Transverse colon (tissue), 4 donors: Measurements from ENCODE around the gene LCP2. TPM values are rescaled to one million over a fixed set of nuclear protein-coding genes. Genes with fewer than 3 reads are reported as not detected.

ENCODE experiments used
- DNase-seq: peaks from one replicate; pipeline ENCODE4 v3.0.0-alpha.2; 2019
- H3K27ac ChIP-seq, 4 donors: fragments of 200-600 bp; sonication (generic); 2 replicates each; pipeline ENCODE4 v1.5.1; 2016 to 2018; ENCODE audit warnings: inconsistent platforms in 4 of 4
- H3K27me3 ChIP-seq: fragments of 200-600 bp; sonication (generic); 2 replicates; pipeline ENCODE4 v1.5.1; 2017; ENCODE audit warnings: inconsistent platforms
- H3K36me3 ChIP-seq, 4 donors: fragments of 200-600 bp; sonication (generic); 2 replicates each; pipeline ENCODE4 v1.5.1; 2017 to 2019; ENCODE audit warnings: inconsistent platforms in 4 of 4
- H3K4me1 ChIP-seq, 4 donors: fragments of 200-600 bp; sonication (generic); 2 replicates each; pipeline ENCODE4 v1.5.1; 2017 to 2020; ENCODE audit warnings: inconsistent platforms in 4 of 4
- H3K4me3 ChIP-seq, 4 donors: fragments of 200-600 bp; sonication (generic); 1 replicate in 1 of 4; 2 replicates in 3 of 4; pipeline versions ENCODE4 v1.5.1 to v1.6.1; 2017 to 2019; ENCODE audit warnings: inconsistent platforms in 4 of 4
- H3K9me3 ChIP-seq, 2 donors: fragments of 200-600 bp; sonication (generic); 2 replicates each; pipeline ENCODE4 v1.5.1; 2017 to 2019; ENCODE audit warnings: inconsistent platforms in 2 of 2
- EP300 ChIP-seq: sonication (generic); formaldehyde crosslinking; IDR thresholded peaks from one replicate; pipeline ENCODE4 v1.6.1; 2017; ENCODE audit warnings: antibody characterized with exemption, low read depth
- POLR2A ChIP-seq: fragments of 450-650 bp; IDR thresholded peaks from one replicate; pipeline ENCODE4 v1.6.1; 2016; ENCODE audit warnings: antibody characterized with exemption, mild to moderate bottlenecking, moderate library complexity
- POLR2AphosphoS5 ChIP-seq, 3 donors: sonication (generic); formaldehyde crosslinking; IDR thresholded peaks; one replicate each; pipeline ENCODE4 v1.6.1; 2016; ENCODE audit warnings: antibody characterized with exemption in 3 of 3
- WGBS, 2 donors: methylation state at CpG; one replicate each; pipeline ENCODE4 v1.1.5; 2018; ENCODE audit warnings: low coverage in 1 of 2; 5-methylcytosine and 5-hydroxymethylcytosine counted together
- in situ Hi-C, 4 donors: fragments of 200-750 bp; cut with MboI; loops; one replicate each; pipeline versions ENCODE4 v1.15.0 to v1.15.1; 2017; ENCODE audit warnings: low sequenced_read_pairs in 3 of 4, low pct_ligation_motif_present in 1 of 4, low pct_unique_long_range_greater_than_20kb in 1 of 4
- intact Hi-C: fragments of 100-400 bp; cut with DNase I; formaldehyde crosslinking; loops from one replicate; pipeline ENCODE4 v1.15.1; 2023; ENCODE audit warnings: low total_unique reads
- total RNA-seq, 4 donors: library from RNA; depleted of rRNA; stranded (reverse); fragments of >200 nt; gene quantifications; one replicate each; pipeline ENCODE4 v1.1.0, GENCODE V29; 2016
- TF ChIP-seq, protein P1 (sequence below), 5 experiments: fragments of 200-600 bp in 3 of 5; fragments of 450-650 bp in 2 of 5; sonication (generic) in 3 of 5; IDR thresholded peaks; 1 replicate in 2 of 5; 2 replicates in 3 of 5; pipeline ENCODE4 v1.5.1; 2016 to 2017; ENCODE audit warnings: antibody characterized with exemption in 5 of 5, inconsistent platforms in 3 of 5, mild to moderate bottlenecking in 2 of 5, moderate library complexity in 1 of 5

LCP2 gene
- total RNA-seq, 4 donors from 2014 or later, result 2.6 to 33.0 (median 23.3) TPM

DNA sequence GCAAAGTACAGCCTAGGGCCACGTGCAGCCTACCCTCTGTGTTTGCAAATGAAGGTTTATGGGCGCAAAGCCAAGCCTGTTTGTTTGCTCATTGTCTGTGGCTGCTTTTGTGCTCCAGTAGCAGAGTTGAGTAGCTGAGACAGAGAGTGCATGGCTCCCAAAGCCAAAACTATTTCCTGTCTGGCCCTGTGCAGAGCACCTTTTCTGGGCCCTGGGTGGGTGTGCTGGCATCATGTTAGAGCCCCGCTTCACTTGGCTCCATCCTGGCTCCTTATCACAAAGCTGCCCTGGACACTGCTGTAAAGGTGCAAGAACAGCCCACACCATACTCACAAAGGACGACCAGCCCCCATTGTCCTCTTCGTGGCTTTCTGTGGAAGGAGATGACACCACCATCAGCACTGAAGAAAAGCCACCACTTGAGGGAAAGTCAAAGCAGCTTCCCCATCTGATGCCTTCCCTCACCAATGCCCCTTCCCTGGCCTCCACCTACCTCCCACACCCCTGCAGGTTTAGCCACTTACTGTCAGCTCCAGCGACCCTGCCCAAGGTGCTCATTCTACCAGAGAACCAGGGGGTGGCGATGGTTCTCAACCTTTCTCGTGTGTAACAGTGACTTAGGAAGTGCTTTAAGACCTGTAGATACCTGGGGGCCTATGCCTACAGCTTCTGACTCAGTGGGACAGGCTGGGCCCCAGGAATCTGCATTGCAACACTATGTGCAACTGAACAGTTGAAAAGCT, 23.4 kb downstream of the LCP2 start:
- no peak for DNase-seq
- in situ Hi-C loops, result loop anchor here in 2 of 4 donors (25.0 kb wide), 1 partner anchor 138 kb away; no protein-coding TSS in a partner anchor

DNA sequence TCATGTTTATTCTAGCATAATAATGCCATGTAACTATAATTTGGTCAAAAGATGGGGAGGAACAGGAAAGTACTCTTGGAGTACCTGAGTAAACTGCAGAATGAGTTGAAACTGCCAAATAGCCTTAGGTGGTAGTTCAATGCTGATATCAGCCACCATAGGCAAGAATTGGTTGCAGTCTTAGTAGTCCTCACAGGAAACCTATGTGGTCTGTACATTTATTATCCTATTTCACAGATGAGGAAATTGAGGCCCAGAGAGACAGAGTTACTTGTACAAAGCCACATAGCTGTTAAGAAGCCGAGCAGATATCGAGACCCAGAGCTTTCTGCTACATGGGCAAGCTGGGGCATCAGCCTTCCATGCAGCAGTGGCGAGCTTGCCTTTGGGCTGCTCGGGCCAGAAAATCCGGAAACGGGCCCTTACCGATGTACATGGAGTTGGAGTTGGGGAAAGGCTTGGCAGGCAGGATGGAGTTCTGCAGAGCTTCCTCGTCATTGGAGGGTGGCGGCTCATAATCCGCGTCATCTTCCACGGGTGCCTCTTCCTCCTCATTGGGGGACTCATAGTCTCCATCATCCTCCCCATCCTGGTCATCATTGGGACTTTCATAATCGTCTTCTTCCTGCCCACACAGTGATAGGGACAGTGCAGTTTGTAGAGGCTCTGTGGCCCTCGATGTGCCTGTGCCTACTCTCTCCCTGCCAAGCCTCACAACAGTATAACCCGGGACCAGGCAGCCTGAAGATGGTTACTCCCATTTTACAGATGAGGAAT, 27.1 kb downstream of the LCP2 start:
- no peaks in the 10 kb centered on the region for H3K36me3 ChIP-seq
- no peaks in the 10 kb centered on the region for H3K27me3 ChIP-seq
- in situ Hi-C loops, result loop anchor here in 2 of 4 donors (25.0 kb wide), 1 partner anchor 142 kb away; no protein-coding TSS in a partner anchor
- WGBS, 2 donors, result 62% methylated on average over 15 of the region's 15 CpGs; no CpG with 5 or more reads in 1 of the 2 donors
- H3K4me1 ChIP-seq, result peaks cover 5 to 32% (median 10%) of the 10 kb centered on the region in 4 donors
- no peak for DNase-seq
- no peak for TF ChIP-seq POLR2A
- no peak for TF ChIP-seq EP300
- TF ChIP-seq POLR2AphosphoS5 (IDR thresholded peaks at IDR 0.05), result no peak
- TF ChIP-seq, protein P1, sequence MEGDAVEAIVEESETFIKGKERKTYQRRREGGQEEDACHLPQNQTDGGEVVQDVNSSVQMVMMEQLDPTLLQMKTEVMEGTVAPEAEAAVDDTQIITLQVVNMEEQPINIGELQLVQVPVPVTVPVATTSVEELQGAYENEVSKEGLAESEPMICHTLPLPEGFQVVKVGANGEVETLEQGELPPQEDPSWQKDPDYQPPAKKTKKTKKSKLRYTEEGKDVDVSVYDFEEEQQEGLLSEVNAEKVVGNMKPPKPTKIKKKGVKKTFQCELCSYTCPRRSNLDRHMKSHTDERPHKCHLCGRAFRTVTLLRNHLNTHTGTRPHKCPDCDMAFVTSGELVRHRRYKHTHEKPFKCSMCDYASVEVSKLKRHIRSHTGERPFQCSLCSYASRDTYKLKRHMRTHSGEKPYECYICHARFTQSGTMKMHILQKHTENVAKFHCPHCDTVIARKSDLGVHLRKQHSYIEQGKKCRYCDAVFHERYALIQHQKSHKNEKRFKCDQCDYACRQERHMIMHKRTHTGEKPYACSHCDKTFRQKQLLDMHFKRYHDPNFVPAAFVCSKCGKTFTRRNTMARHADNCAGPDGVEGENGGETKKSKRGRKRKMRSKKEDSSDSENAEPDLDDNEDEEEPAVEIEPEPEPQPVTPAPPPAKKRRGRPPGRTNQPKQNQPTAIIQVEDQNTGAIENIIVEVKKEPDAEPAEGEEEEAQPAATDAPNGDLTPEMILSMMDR (IDR thresholded peaks at IDR 0.05), result no peak
- H3K4me3 ChIP-seq, result no peak overlapping the region
- H3K27ac ChIP-seq, result peak overlapping the region in 2 of 4 donors; percentile 1 to 19
- no peaks in the 10 kb centered on the region for H3K9me3 ChIP-seq
- intact Hi-C loops, result no loop called here

More for the DNA sequence above, 23.4 kb downstream of the LCP2 start:
- TF ChIP-seq, protein P1 (IDR thresholded peaks at IDR 0.05), result no peak
- TF ChIP-seq EP300 (no peak), POLR2AphosphoS5 (IDR thresholded peaks at IDR 0.05) (no peak), POLR2A (no peak)
- peaks cover 0 to 32% (median 3%) of the 10 kb centered on the region in 4 donors for H3K4me1 ChIP-seq
- WGBS, 2 donors, result 20 to 53% methylated on average over 1 to 8 of the region's 8 CpGs
- H3K36me3 ChIP-seq, result no peaks in the 10 kb centered on the region
- H3K27me3 ChIP-seq, result no peaks in the 10 kb centered on the region
- no peaks in the 10 kb centered on the region for H3K9me3 ChIP-seq
- intact Hi-C loops, result no loop called here
- peak overlapping the region in 2 of 4 donors; percentile 2 to 37 for H3K27ac ChIP-seq
- no peak overlapping the region for H3K4me3 ChIP-seq

DNA sequence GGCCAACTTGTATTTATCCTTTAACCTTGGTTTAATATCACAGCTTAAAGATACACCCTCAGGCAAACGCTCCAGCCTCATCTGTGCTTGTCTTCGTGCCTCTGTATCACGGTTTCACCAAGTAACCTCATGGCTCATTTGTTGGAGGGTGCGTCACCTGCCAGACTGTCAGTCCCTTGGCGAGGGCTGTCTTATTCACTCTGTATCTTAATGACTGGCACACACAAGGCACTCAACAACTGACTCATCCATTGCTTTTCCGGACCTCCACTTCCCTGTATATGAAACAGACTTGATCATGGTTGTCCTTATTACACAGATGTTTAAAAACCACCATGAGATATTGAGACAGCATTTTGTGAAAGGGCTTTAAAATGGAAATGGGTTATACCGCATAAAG, 28.0 kb downstream of the LCP2 start:
- DNase-seq, result no peak
- in situ Hi-C loops, result loop anchor here in 2 of 4 donors (5.0 to 25.0 kb wide), 2 partner anchors 47 to 143 kb away; no protein-coding TSS in a partner anchor
- Histone ChIP-seq H3K27me3 (no peaks in the 10 kb centered on the region), H3K4me3 (no peak overlapping the region), H3K36me3 (no peaks in the 10 kb centered on the region), H3K4me1 (peaks cover 5 to 32% (median 10%) of the 10 kb centered on the region in 4 donors), H3K27ac (peak overlapping the region; percentile 43 to 64 (median 58)), H3K9me3 (no peaks in the 10 kb centered on the region)
- 76 to 79% methylated on average over 5 to 7 of the region's 7 CpGs for WGBS, 2 donors
- intact Hi-C loops, result no loop called here
- TF ChIP-seq POLR2A (no peak), EP300 (no peak), POLR2AphosphoS5 (IDR thresholded peaks at IDR 0.05) (no peak)
- TF ChIP-seq, protein P1 (IDR thresholded peaks at IDR 0.05), result no peak

DNA sequence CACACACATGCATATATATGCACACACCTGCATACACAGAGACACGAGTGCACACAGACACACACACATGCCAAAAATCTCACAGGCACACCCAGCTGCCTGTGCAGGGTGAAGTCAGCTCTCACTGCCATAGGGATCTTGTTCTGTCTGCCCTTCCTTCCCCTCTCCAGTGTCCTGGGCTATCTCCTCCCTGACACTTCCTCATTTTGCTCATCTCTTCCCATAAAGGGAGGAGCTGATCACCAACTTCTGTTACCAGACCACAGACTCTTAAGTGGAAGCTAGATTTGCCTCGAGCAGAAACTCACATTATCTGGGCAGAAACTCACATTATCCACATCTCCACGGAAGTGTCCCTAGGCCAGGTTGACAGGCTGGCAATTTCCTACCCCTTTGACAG, 28.7 kb downstream of the LCP2 start:
- peak in 1 of 3 donors; percentile 44 for TF ChIP-seq POLR2AphosphoS5 (IDR thresholded peaks at IDR 0.05)
- TF ChIP-seq, protein P1 (IDR thresholded peaks at IDR 0.05), result no peak
- no peak for TF ChIP-seq EP300
- no peak for TF ChIP-seq POLR2A
- in situ Hi-C loops (loop anchor here in 2 of 4 donors (5.0 to 25.0 kb wide), 2 partner anchors 47 to 143 kb away; no protein-coding TSS in a partner anchor), intact Hi-C loops (no loop called here)
- Histone ChIP-seq H3K36me3 (no peaks in the 10 kb centered on the region), H3K4me3 (no peak overlapping the region), H3K4me1 (peaks cover 5 to 32% (median 10%) of the 10 kb centered on the region in 4 donors), H3K9me3 (no peaks in the 10 kb centered on the region), H3K27ac (peak overlapping the region; percentile 43 to 64 (median 58)), H3K27me3 (no peaks in the 10 kb centered on the region)
- no peak for DNase-seq
- WGBS, 2 donors, result 10 to 20% methylated on average over 1 to 3 of the region's 3 CpGs
